ENCODE results near the gene GALNT3. TPM values are rescaled to one million over a fixed set of nuclear protein-coding genes. Genes with fewer than 3 reads are reported as not detected.

Gene GALNT3
- 20.2 and 24.2 TPM in 2 replicates for total RNA-seq (2022)
- Bru-seq, nascent RNA, result percentile 75 among the genes with signal in this experiment
- BruChase-seq, experiment 1, labeled RNA remaining after a 6-hour chase, result percentile 79 among the genes with signal in this experiment
- percentile 67 among the genes with signal in this experiment for BruChase-seq, experiment 2, labeled RNA remaining after a 2-hour chase
- long read RNA-seq, transcript GALNT3-201 (11 exons, 3,868 nt), result major isoform, 95 of 113 reads
- long read RNA-seq, partial matches to known transcripts, result 6 of 113 reads
- long read RNA-seq, other reads (novel, unspliced or antisense), result 12 of 113 reads

- Mint-ChIP-seq H3K4me1 (ENCODE audit: insufficient read depth, unreplicated experiment) (peaks cover 10% of the 10 kb centered on the region), H3K27ac (ENCODE audit: low read depth, unreplicated experiment) (peak within 1 kb of the TSS; percentile 96), H3K4me3 (ENCODE audit: unreplicated experiment) (peak within 1 kb of the TSS; percentile 87), H3K9me3 (ENCODE audit: unreplicated experiment) (no peaks in the 10 kb centered on the region), H3K36me3 (ENCODE audit: insufficient read depth, unreplicated experiment) (peaks cover 6% of the 10 kb centered on the region), H3K27me3 (ENCODE audit: insufficient read depth, unreplicated experiment) (no peaks in the 10 kb centered on the region)
- intact Hi-C loops (cut with micrococcal nuclease), result loop anchor here (1.0 kb wide), 2 partner anchors 69 to 80 kb away; no protein-coding TSS in a partner anchor
- no peak for TF ChIP-seq CTCF (IDR thresholded peaks at IDR 0.05; ENCODE audit: unreplicated experiment)
- BruUV-seq (replicated peaks), result no TSS peak
- ChIA-PET POLR2A (interaction anchor here (0.9 to 4.1 kb wide), 16 partner anchors 9 to 324 kb away, joined by 3 to 25 read pairs (median 5); partner anchors contain the start of genes CSRNP3 and TTC21B), CTCF (interaction anchor here (0.5 to 1.9 kb wide), 10 partner anchors 10 to 324 kb away, joined by 3 to 11 read pairs (median 3); no protein-coding TSS in a partner anchor)
- peak; percentile 86 for DNase-seq (ENCODE audit: unreplicated experiment)
Observed at GRCh38 chr2:165793779-165794535, at the start of gene GALNT3. GALNT3 (minus strand) TSS chr2:165794247; CDS start chr2:165770700, 23,547 bp downstream.

GRCh38 chr2:165843351-165843750 lies 49.3 kb upstream of the GALNT3 start:
- H3K27me3 Mint-ChIP-seq (ENCODE audit: insufficient read depth, unreplicated experiment), result no peaks in the 10 kb centered on the region
- no peak overlapping the region for H3K4me3 Mint-ChIP-seq (ENCODE audit: unreplicated experiment)
- DNase-seq (ENCODE audit: unreplicated experiment), result no peak
- H3K36me3 Mint-ChIP-seq (ENCODE audit: insufficient read depth, unreplicated experiment), result no peaks in the 10 kb centered on the region
- ChIA-PET CTCF (no interaction called here), POLR2A (no interaction called here)
- intact Hi-C loops (cut with micrococcal nuclease), result no loop called here
- no TSS peak for BruUV-seq (replicated peaks)
- peaks cover 4% of the 10 kb centered on the region for H3K4me1 Mint-ChIP-seq (ENCODE audit: insufficient read depth, unreplicated experiment)
- H3K9me3 Mint-ChIP-seq (ENCODE audit: unreplicated experiment), result no peaks in the 10 kb centered on the region
- no peak overlapping the region for H3K27ac Mint-ChIP-seq (ENCODE audit: low read depth, unreplicated experiment)
- no peak for TF ChIP-seq CTCF (IDR thresholded peaks at IDR 0.05; ENCODE audit: unreplicated experiment)

GRCh38 chr2:165840333-165840958 lies 46.4 kb upstream of the GALNT3 start:
- H3K36me3 Mint-ChIP-seq (ENCODE audit: insufficient read depth, unreplicated experiment), result no peaks in the 10 kb centered on the region
- BruUV-seq (replicated peaks), result no TSS peak

More at GRCh38 chr2:165840333-165840958, 46.4 kb upstream of the GALNT3 start:
- ChIA-PET CTCF (interaction anchor here (1.4 kb wide), 1 partner anchor 34 kb away, joined by 3 read pairs; no protein-coding TSS in a partner anchor), POLR2A (interaction anchor here (2.1 kb wide), 1 partner anchor 48 kb away, joined by 4 read pairs; no protein-coding TSS in a partner anchor)
- DNase-seq (ENCODE audit: unreplicated experiment), result no peak
- no peak overlapping the region for H3K27ac Mint-ChIP-seq (ENCODE audit: low read depth, unreplicated experiment)
- no peaks in the 10 kb centered on the region for H3K27me3 Mint-ChIP-seq (ENCODE audit: insufficient read depth, unreplicated experiment)
- no peak for TF ChIP-seq CTCF (IDR thresholded peaks at IDR 0.05; ENCODE audit: unreplicated experiment)
- intact Hi-C loops (cut with micrococcal nuclease), result no loop called here
- H3K4me1 Mint-ChIP-seq (ENCODE audit: insufficient read depth, unreplicated experiment), result peaks cover 4% of the 10 kb centered on the region
- no peak overlapping the region for H3K4me3 Mint-ChIP-seq (ENCODE audit: unreplicated experiment)
- H3K9me3 Mint-ChIP-seq (ENCODE audit: unreplicated experiment), result no peaks in the 10 kb centered on the region

Data from MCF 10A (cell line).